HCT116 (cell line): ENCODE data around the gene PRRC2C.
"Not testable (repeated sequence)": the region's sequence is repeated elsewhere in the genome, so short reads cannot be mapped to it uniquely, and the experiment has no call there.

Source experiments
- ATF3 ChIP-seq: IDR thresholded peaks from 2 replicates; pipeline ENCODE4 v1.6.1; 2012
- CTCF ChIP-seq, 3 experiments: fragments of 200-600 bp in 1 of 3; sonication (generic) in 1 of 3; IDR thresholded peaks in 2 of 3; conservative IDR thresholded peaks in 1 of 3; 2 replicates each; pipeline ENCODE4 v1.5.1; 2012 to 2017; ENCODE audit warnings: low read depth in 2 of 3, low read length in 2 of 3, antibody characterized with exemption in 1 of 3, borderline replicate concordance in 1 of 3, control low read depth in 1 of 3, mild to moderate bottlenecking in 1 of 3, mixed read lengths in 1 of 3, mixed run types in 1 of 3, moderate library complexity in 1 of 3; ENCODE audit not compliant: insufficient read depth in 1 of 3
- EZH2phosphoT487 ChIP-seq: fragments of 200-600 bp; IDR thresholded peaks from 2 replicates; pipeline ENCODE4 v1.6.1; 2018; ENCODE audit warnings: antibody characterized with exemption, borderline replicate concordance
- JUND ChIP-seq: IDR thresholded peaks from 2 replicates; pipeline ENCODE4 v1.6.1; 2012
- POLR2A ChIP-seq: IDR thresholded peaks from 2 replicates; pipeline ENCODE4 v1.7.0; 2011; ENCODE audit warnings: borderline replicate concordance; ENCODE audit not compliant: insufficient read depth, insufficient read length; ENCODE audit errors: extremely low read depth
- POLR2AphosphoS5 ChIP-seq: IDR thresholded peaks from 2 replicates; pipeline ENCODE4 v1.6.1; 2011; ENCODE audit warnings: mild to moderate bottlenecking, low read depth, low read length, moderate library complexity
- TCF7L2 ChIP-seq: IDR thresholded peaks from 2 replicates; pipeline ENCODE4 v1.7.0; 2011; ENCODE audit warnings: borderline replicate concordance, inconsistent platforms; ENCODE audit not compliant: insufficient read depth, insufficient read length; ENCODE audit errors: extremely low read depth

GRCh38 chr1:171600310-171600709 lies 115.0 kb downstream of the PRRC2C start:
- not testable (repeated sequence) for TF ChIP-seq TCF7L2; POLR2A; POLR2AphosphoS5; ATF3; JUND; CTCF (IDR thresholded peaks at IDR 0.05 in 2 of 3, conservative IDR thresholded peaks at IDR 0.05 in 1 of 3; ENCODE audit: borderline replicate concordance in 1 of 3, insufficient read depth in 1 of 3, low read depth in 2 of 3, low read length in 2 of 3); EZH2phosphoT487
